Epithelial cell of esophagus (primary cell): ENCODE results near the gene ZNF536.
"Not testable (repeated sequence)": the region's sequence is repeated elsewhere in the genome, so short reads cannot be mapped to it uniquely, and the experiment has no call there.

Source experiments
- DNase-seq: peaks from one replicate; pipeline ENCODE4 v3.0.0; 2010; ENCODE audit warnings: low read depth
- H3K4me3 ChIP-seq: 2 replicates; pipeline ENCODE4 v1.5.1; 2011; ENCODE audit warnings: mild to moderate bottlenecking, low read length, control low read depth
- CTCF ChIP-seq: IDR thresholded peaks from 2 replicates; pipeline ENCODE4 v1.5.1; 2011; ENCODE audit warnings: low read depth, mild to moderate bottlenecking, low read length, control low read depth, inconsistent platforms; ENCODE audit not compliant: insufficient read depth; ENCODE audit errors: missing control alignments

ZNF536 gene

GRCh38 chr19:30416375-30416774 is 44.2 kb downstream of the ZNF536 start:
- DNase-seq, result no peak
- TF ChIP-seq CTCF, result no peak
- no peak overlapping the region for H3K4me3 ChIP-seq

GRCh38 chr19:30417166-30417565 is 45.0 kb downstream of the ZNF536 start:
- H3K4me3 ChIP-seq, DNase-seq: not testable (repeated sequence)

GRCh38 chr19:30419568-30420180 is 47.5 kb downstream of the ZNF536 start:
- TF ChIP-seq CTCF, result no peak
- no peak overlapping the region for H3K4me3 ChIP-seq
- no peak for DNase-seq

GRCh38 chr19:30420316-30420715 is 48.1 kb downstream of the ZNF536 start:
- TF ChIP-seq CTCF, result no peak
- H3K4me3 ChIP-seq, result no peak overlapping the region
- no peak for DNase-seq

- DNase-seq, result no peak
- TF ChIP-seq CTCF, result no peak
- no peak overlapping the region for H3K4me3 ChIP-seq
These were observed 48.7 kb downstream of the ZNF536 start for GRCh38 chr19:30420881-30421280.

- no peak for TF ChIP-seq CTCF
- H3K4me3 ChIP-seq, result no peak overlapping the region
- no peak for DNase-seq
These were observed 49.4 kb downstream of the ZNF536 start for GRCh38 chr19:30421571-30421970.

- no peak for DNase-seq
- no peak overlapping the region for H3K4me3 ChIP-seq
- TF ChIP-seq CTCF, result no peak
These were observed 51.3 kb downstream of the ZNF536 start for GRCh38 chr19:30423481-30423880.
